Memory B cell (primary cell): Measurements from ENCODE around the gene PTGFR.

Experiments used
- ATAC-seq: fragments of 150-1000 bp; cut with Tn5 transposase; 2 replicates; pipeline ENCODE4 v1.10.0; 2021; ENCODE audit warnings: low read depth, mild to moderate bottlenecking, moderate library complexity
- DNase-seq, 2 donors: peaks; one replicate each; pipeline ENCODE4 v3.0.0; 2022; ENCODE audit warnings: low spot score in 2 of 2
- H3K27ac Mint-ChIP-seq: one replicate; pipeline ENCODE4 v1.8.0; 2022; ENCODE audit warnings: mild to moderate bottlenecking, moderate library complexity, mixed read lengths
- H3K27me3 Mint-ChIP-seq: one replicate; pipeline ENCODE4 v1.8.0; 2022; ENCODE audit warnings: mixed read lengths
- H3K36me3 Mint-ChIP-seq: one replicate; pipeline ENCODE4 v1.8.0; 2022; ENCODE audit warnings: mild to moderate bottlenecking, mixed read lengths
- H3K4me1 Mint-ChIP-seq: one replicate; pipeline ENCODE4 v1.8.0; 2022; ENCODE audit warnings: mixed read lengths
- H3K4me3 Mint-ChIP-seq: one replicate; pipeline ENCODE4 v1.8.0; 2022; ENCODE audit warnings: mild to moderate bottlenecking, moderate library complexity, mixed read lengths
- H3K9me3 Mint-ChIP-seq: one replicate; pipeline ENCODE4 v1.8.0; 2022; ENCODE audit warnings: mixed read lengths

Gene PTGFR

GRCh38 chr1:78492386-78492950 is 1.7 kb downstream of the PTGFR start:
- peaks cover 6% of the 10 kb centered on the region for H3K27me3 Mint-ChIP-seq
- DNase-seq (no peak), ATAC-seq (no peak)
- H3K9me3 Mint-ChIP-seq = peaks cover 5% of the 10 kb centered on the region
- H3K4me1 Mint-ChIP-seq = no peaks in the 10 kb centered on the region
- no peaks in the 10 kb centered on the region for H3K36me3 Mint-ChIP-seq
- no peak overlapping the region for H3K27ac Mint-ChIP-seq
- no peak overlapping the region for H3K4me3 Mint-ChIP-seq

GRCh38 chr1:78493451-78493850 is 2.7 kb downstream of the PTGFR start:
- peaks cover 5% of the 10 kb centered on the region for H3K9me3 Mint-ChIP-seq
- H3K4me3 Mint-ChIP-seq = no peak overlapping the region
- ATAC-seq = no peak

GRCh38 chr1:78497201-78497600 is 6.4 kb downstream of the PTGFR start:
- Mint-ChIP-seq H3K36me3 (no peaks in the 10 kb centered on the region), H3K4me3 (no peak overlapping the region), H3K27ac (no peak overlapping the region), H3K27me3 (no peaks in the 10 kb centered on the region), H3K4me1 (no peaks in the 10 kb centered on the region), H3K9me3 (no peaks in the 10 kb centered on the region)
- DNase-seq = no peak
- no peak for ATAC-seq

More at GRCh38 chr1:78493451-78493850, 2.7 kb downstream of the PTGFR start:
- peaks cover 6% of the 10 kb centered on the region for H3K27me3 Mint-ChIP-seq
- DNase-seq = no peak
- no peaks in the 10 kb centered on the region for H3K36me3 Mint-ChIP-seq
- H3K27ac Mint-ChIP-seq = no peak overlapping the region
- H3K4me1 Mint-ChIP-seq = no peaks in the 10 kb centered on the region

GRCh38 chr1:78500529-78500928 is 9.8 kb downstream of the PTGFR start:
- Mint-ChIP-seq H3K36me3 (no peaks in the 10 kb centered on the region), H3K9me3 (no peaks in the 10 kb centered on the region), H3K4me1 (no peaks in the 10 kb centered on the region), H3K27me3 (no peaks in the 10 kb centered on the region), H3K27ac (no peak overlapping the region), H3K4me3 (no peak overlapping the region)
- no peak for DNase-seq
- ATAC-seq = no peak

- H3K27me3 Mint-ChIP-seq = no peaks in the 10 kb centered on the region
- no peaks in the 10 kb centered on the region for H3K36me3 Mint-ChIP-seq
- H3K4me1 Mint-ChIP-seq = no peaks in the 10 kb centered on the region
- ATAC-seq (no peak), DNase-seq (no peak)
- H3K27ac Mint-ChIP-seq = no peak overlapping the region
- no peaks in the 10 kb centered on the region for H3K9me3 Mint-ChIP-seq
- no peak overlapping the region for H3K4me3 Mint-ChIP-seq
These were observed 10.4 kb downstream of the PTGFR start for GRCh38 chr1:78501203-78501602.

- Mint-ChIP-seq H3K36me3 (peaks cover 2% of the 10 kb centered on the region), H3K9me3 (peaks cover 15% of the 10 kb centered on the region), H3K27me3 (peaks cover 2% of the 10 kb centered on the region), H3K4me3 (no peak overlapping the region), H3K27ac (no peak overlapping the region), H3K4me1 (no peaks in the 10 kb centered on the region)
- ATAC-seq (no peak), DNase-seq (no peak)
These were observed 20.6 kb downstream of the PTGFR start for GRCh38 chr1:78511334-78511733.

GRCh38 chr1:78516716-78517115 is 25.9 kb downstream of the PTGFR start:
- ATAC-seq (no peak), DNase-seq (no peak)
- no peak overlapping the region for H3K4me3 Mint-ChIP-seq
- H3K36me3 Mint-ChIP-seq = no peaks in the 10 kb centered on the region
- peaks cover 8% of the 10 kb centered on the region for H3K9me3 Mint-ChIP-seq
- H3K27me3 Mint-ChIP-seq = no peaks in the 10 kb centered on the region
- H3K27ac Mint-ChIP-seq = no peak overlapping the region
- H3K4me1 Mint-ChIP-seq = no peaks in the 10 kb centered on the region

GRCh38 chr1:78519446-78519845 is 28.7 kb downstream of the PTGFR start:
- H3K4me3 Mint-ChIP-seq = no peak overlapping the region
- no peaks in the 10 kb centered on the region for H3K9me3 Mint-ChIP-seq
- H3K27me3 Mint-ChIP-seq = no peaks in the 10 kb centered on the region
- H3K36me3 Mint-ChIP-seq = no peaks in the 10 kb centered on the region
- H3K27ac Mint-ChIP-seq = no peak overlapping the region
- no peaks in the 10 kb centered on the region for H3K4me1 Mint-ChIP-seq
- DNase-seq (no peak), ATAC-seq (no peak)

- Mint-ChIP-seq H3K4me3 (no peak overlapping the region), H3K27ac (no peak overlapping the region), H3K27me3 (no peaks in the 10 kb centered on the region), H3K9me3 (no peaks in the 10 kb centered on the region), H3K36me3 (no peaks in the 10 kb centered on the region), H3K4me1 (no peaks in the 10 kb centered on the region)
- no peak for ATAC-seq
- DNase-seq = no peak
These were observed 29.4 kb downstream of the PTGFR start for GRCh38 chr1:78520216-78520615.

GRCh38 chr1:78520843-78521242 is 30.1 kb downstream of the PTGFR start:
- ATAC-seq (no peak), DNase-seq (no peak)
- H3K27me3 Mint-ChIP-seq = no peaks in the 10 kb centered on the region
- H3K4me3 Mint-ChIP-seq = no peak overlapping the region
- no peak overlapping the region for H3K27ac Mint-ChIP-seq
- H3K9me3 Mint-ChIP-seq = no peaks in the 10 kb centered on the region
- no peaks in the 10 kb centered on the region for H3K36me3 Mint-ChIP-seq
- H3K4me1 Mint-ChIP-seq = no peaks in the 10 kb centered on the region

GRCh38 chr1:78522136-78522535 is 31.4 kb downstream of the PTGFR start:
- no peak overlapping the region for H3K27ac Mint-ChIP-seq
- DNase-seq (no peak), ATAC-seq (no peak)
- no peak overlapping the region for H3K4me3 Mint-ChIP-seq
- no peaks in the 10 kb centered on the region for H3K27me3 Mint-ChIP-seq
- no peaks in the 10 kb centered on the region for H3K4me1 Mint-ChIP-seq
- H3K36me3 Mint-ChIP-seq = no peaks in the 10 kb centered on the region
- H3K9me3 Mint-ChIP-seq = no peaks in the 10 kb centered on the region

- no peaks in the 10 kb centered on the region for H3K36me3 Mint-ChIP-seq
- no peaks in the 10 kb centered on the region for H3K4me1 Mint-ChIP-seq
- no peaks in the 10 kb centered on the region for H3K9me3 Mint-ChIP-seq
- no peaks in the 10 kb centered on the region for H3K27me3 Mint-ChIP-seq
- no peak for ATAC-seq
- DNase-seq = no peak
- H3K27ac Mint-ChIP-seq = no peak overlapping the region
- H3K4me3 Mint-ChIP-seq = no peak overlapping the region
These were observed 35.7 kb downstream of the PTGFR start for GRCh38 chr1:78526496-78526895.

GRCh38 chr1:78527706-78528105 is 36.9 kb downstream of the PTGFR start:
- DNase-seq (no peak), ATAC-seq (no peak)
- Mint-ChIP-seq H3K36me3 (no peaks in the 10 kb centered on the region), H3K4me3 (no peak overlapping the region), H3K27me3 (no peaks in the 10 kb centered on the region), H3K27ac (no peak overlapping the region), H3K4me1 (no peaks in the 10 kb centered on the region), H3K9me3 (no peaks in the 10 kb centered on the region)

GRCh38 chr1:78533527-78533926 is 42.8 kb downstream of the PTGFR start:
- H3K9me3 Mint-ChIP-seq = no peaks in the 10 kb centered on the region
- ATAC-seq = no peak
- no peak overlapping the region for H3K4me3 Mint-ChIP-seq
- H3K4me1 Mint-ChIP-seq = no peaks in the 10 kb centered on the region
- H3K27me3 Mint-ChIP-seq = no peaks in the 10 kb centered on the region
- DNase-seq = no peak
- H3K27ac Mint-ChIP-seq = no peak overlapping the region
- no peaks in the 10 kb centered on the region for H3K36me3 Mint-ChIP-seq

- ATAC-seq (no peak), DNase-seq (no peak)
- H3K9me3 Mint-ChIP-seq = no peaks in the 10 kb centered on the region
- no peak overlapping the region for H3K27ac Mint-ChIP-seq
- no peaks in the 10 kb centered on the region for H3K4me1 Mint-ChIP-seq
- no peaks in the 10 kb centered on the region for H3K27me3 Mint-ChIP-seq
- no peaks in the 10 kb centered on the region for H3K36me3 Mint-ChIP-seq
- no peak overlapping the region for H3K4me3 Mint-ChIP-seq
These were observed 44.5 kb downstream of the PTGFR start for GRCh38 chr1:78535286-78535685.
